IMR-90 (cell line): ENCODE data around the gene CHST3. TPM values are rescaled to one million over a fixed set of nuclear protein-coding genes. Genes with fewer than 3 reads are reported as not detected.

Experiments
- ATAC-seq: fragments of 200-7000 bp; cut with Tn5 transposase; 2 replicates; pipeline ENCODE4 v1.9.1; 2020; ENCODE audit warnings: low read depth, mild to moderate bottlenecking, moderate library complexity
- BruUV-seq: library from RNA; stranded (reverse); fragments of 400-500 nt; replicated peaks from 2 replicates; lab custom pipeline; 2021; lab: Mats Ljungman, UMichigan
- CTCF ChIA-PET: fragments of 300-600 bp; formaldehyde crosslinking; extraction: SDS; loops from one replicate; lab custom pipeline; 2021; ENCODE audit warnings: antibody characterized with exemption; lab: Yijun Ruan, JAX
- POLR2A ChIA-PET: fragments of 300-600 bp; sonication (Branson Sonifier 250); formaldehyde crosslinking; loops from one replicate; lab custom pipeline; 2022; ENCODE audit warnings: antibody characterized with exemption; ENCODE audit not compliant: unreplicated experiment; lab: Charles Lee
- DNase-seq: peaks from one replicate; pipeline ENCODE4 v3.0.0; 2013
- H2AFZ ChIP-seq: replicated peaks from 2 replicates; pipeline ENCODE3; 2013; ENCODE audit warnings: low read length, mild to moderate bottlenecking; ENCODE audit not compliant: poor library complexity
- H2AK5ac ChIP-seq: 2 replicates; pipeline ENCODE4 v1.6.1; 2013; ENCODE audit warnings: low read depth, low read length, inconsistent platforms
- H2AK9ac ChIP-seq: replicated peaks from 2 replicates; pipeline ENCODE3; 2013; ENCODE audit warnings: mild to moderate bottlenecking, low read depth, low read length, moderate library complexity; ENCODE audit not compliant: poor library complexity
- H2BK120ac ChIP-seq: 2 replicates; pipeline ENCODE4 v1.6.1; 2013; ENCODE audit warnings: low read depth, low read length, inconsistent platforms
- H2BK15ac ChIP-seq: 3 replicates; pipeline ENCODE4 v1.6.1; 2013; ENCODE audit warnings: low read depth, low read length, inconsistent platforms
- H2BK20ac ChIP-seq: 2 replicates; pipeline ENCODE4 v1.6.1; 2013; ENCODE audit warnings: low read depth, mild to moderate bottlenecking, inconsistent platforms, low read length, moderate library complexity
- H2BK5ac ChIP-seq: 2 replicates; pipeline ENCODE4 v1.6.1; 2013; ENCODE audit warnings: mild to moderate bottlenecking, low read depth, low read length, inconsistent platforms; ENCODE audit not compliant: poor library complexity, severe bottlenecking
- H3K14ac ChIP-seq: replicated peaks from 2 replicates; pipeline ENCODE4 v1.6.1; 2013; ENCODE audit warnings: low read depth, low read length, inconsistent platforms
- H3K18ac ChIP-seq: 2 replicates; pipeline ENCODE4 v1.6.1; 2013; ENCODE audit warnings: low read depth, low read length, control low read depth
- H3K23ac ChIP-seq: 2 replicates; pipeline ENCODE4 v1.6.1; 2013; ENCODE audit warnings: low read depth, low read length, inconsistent platforms
- H3K27ac ChIP-seq: 2 replicates; pipeline ENCODE4 v1.5.1; 2013; ENCODE audit warnings: mild to moderate bottlenecking, control low read depth, low read length; ENCODE audit not compliant: insufficient read depth
- H3K27me3 ChIP-seq: 2 replicates; pipeline ENCODE4 v1.6.1; 2013; ENCODE audit warnings: low read length; ENCODE audit not compliant: control insufficient read depth, insufficient read depth
- H3K36me3 ChIP-seq: 2 replicates; pipeline ENCODE4 v1.6.1; 2013; ENCODE audit warnings: low read length, mixed read lengths; ENCODE audit not compliant: control insufficient read depth, insufficient read depth
- H3K4ac ChIP-seq: 2 replicates; pipeline ENCODE4 v1.6.1; 2013; ENCODE audit warnings: low read depth, low read length, inconsistent platforms
- H3K4me1 ChIP-seq: 2 replicates; pipeline ENCODE4 v1.6.1; 2013; ENCODE audit warnings: low read length, mixed read lengths; ENCODE audit not compliant: control insufficient read depth, insufficient read depth
- H3K4me2 ChIP-seq: 2 replicates; pipeline ENCODE4 v1.6.1; 2013; ENCODE audit warnings: low read depth, mild to moderate bottlenecking, control low read depth, low read length, moderate library complexity
- H3K4me3 ChIP-seq: 2 replicates; pipeline ENCODE4 v1.5.1; 2013; ENCODE audit warnings: low read depth, mild to moderate bottlenecking, control low read depth, low read length, moderate library complexity; ENCODE audit not compliant: insufficient read depth
- H3K56ac ChIP-seq: 2 replicates; pipeline ENCODE4 v1.6.1; 2013; ENCODE audit warnings: low read length, inconsistent platforms; ENCODE audit not compliant: insufficient read depth; ENCODE audit errors: extremely low read depth
- H3K79me1 ChIP-seq, 2 experiments: 2 replicates each; pipeline ENCODE4 v1.6.1; 2013; ENCODE audit warnings: low read length in 2 of 2, inconsistent platforms in 1 of 2, low read depth in 1 of 2
- H3K9ac ChIP-seq: 2 replicates; pipeline ENCODE4 v1.6.1; 2013; ENCODE audit warnings: low read depth, low read length, control low read depth
- H3K9me1 ChIP-seq: 2 replicates; pipeline ENCODE4 v1.6.1; 2013; ENCODE audit warnings: low read length, inconsistent platforms; ENCODE audit not compliant: insufficient read depth
- H3K9me3 ChIP-seq: 2 replicates; pipeline ENCODE4 v1.6.1; 2013; ENCODE audit warnings: low read length; ENCODE audit not compliant: control insufficient read depth, insufficient read depth
- H4K20me1 ChIP-seq: 2 replicates; pipeline ENCODE4 v1.6.1; 2013; ENCODE audit warnings: low read length, inconsistent platforms; ENCODE audit not compliant: insufficient read depth
- H4K5ac ChIP-seq: 2 replicates; pipeline ENCODE4 v1.6.1; 2013; ENCODE audit warnings: mild to moderate bottlenecking, low read depth, low read length, control low read depth
- H4K8ac ChIP-seq, 2 experiments: 2 replicates each; pipeline ENCODE4 v1.6.1; 2013; ENCODE audit warnings: low read depth in 2 of 2, low read length in 2 of 2, control low read depth in 1 of 2, inconsistent platforms in 1 of 2
- H4K91ac ChIP-seq: 2 replicates; pipeline ENCODE4 v1.6.1; 2013; ENCODE audit warnings: low read depth, low read length, inconsistent platforms; ENCODE audit not compliant: insufficient read depth
- CEBPB ChIP-seq: IDR thresholded peaks from 2 replicates; pipeline ENCODE4 v1.6.1; 2012; ENCODE audit warnings: low read depth, low read length, improper control_type of control experiment
- CTCF ChIP-seq: conservative IDR thresholded peaks from 2 replicates; pipeline ENCODE4 v1.5.1; 2012; ENCODE audit warnings: mild to moderate bottlenecking, low read depth, low read length, improper control_type of control experiment
- MAFK ChIP-seq: IDR thresholded peaks from 2 replicates; pipeline ENCODE4 v1.6.1; 2012; ENCODE audit warnings: low read depth, low read length, improper control_type of control experiment
- MAZ ChIP-seq: IDR thresholded peaks from 2 replicates; pipeline ENCODE4 v1.6.1; 2012; ENCODE audit warnings: low read depth, mild to moderate bottlenecking, low read length, improper control_type of control experiment, moderate library complexity, borderline replicate concordance
- NFE2L2 ChIP-seq: fragments of 150-350 bp; IDR thresholded peaks from 2 replicates; pipeline ENCODE4 v1.6.1; 2016; ENCODE audit warnings: low read depth, mild to moderate bottlenecking, low read length
- WGBS, 2 experiments: methylation state at CpG; one replicate each; pipeline versions ENCODE4 v1.1.5 to v1.1.7; 2013; ENCODE audit warnings: missing lambda C conversion rate in 2 of 2; ENCODE audit not compliant: insufficient read length in 1 of 2; ENCODE audit errors: extremely low coverage in 2 of 2; 5-methylcytosine and 5-hydroxymethylcytosine counted together
- dilution Hi-C: fragments of 300-500 bp; cut with HindIII; formaldehyde crosslinking; loops from one replicate; pipeline ENCODE4 v1.14.3; 2018; ENCODE audit warnings: low sequenced_read_pairs; ENCODE audit not compliant: unreplicated experiment
- in situ Hi-C: fragments of 300-500 bp; cut with MboI; formaldehyde crosslinking; loops from 3 replicates; pipeline ENCODE4 v1.14.3; 2019; ENCODE audit warnings: low sequenced_read_pairs, inconsistent platforms, mixed read lengths
- intact Hi-C: fragments of 100-400 bp; cut with micrococcal nuclease; formaldehyde crosslinking; loops from 2 replicates; pipeline ENCODE4 v1.10.0; 2022
- polyA plus RNA-seq, 3 experiments: library from polyadenylated mRNA; depleted of rRNA; stranded (reverse); fragments of >200 nt; gene quantifications; 2 replicates each; pipeline ENCODE4 v1.2.3, GENCODE V29; 2012; ENCODE audit warnings: low replicate concordance in 1 of 3
- total RNA-seq: library from RNA; depleted of rRNA; stranded (reverse); fragments of >200 nt; gene quantifications from 2 replicates; pipeline ENCODE4 v1.2.3, GENCODE V29; 2012

The CHST3 gene
- total and polyA plus RNA-seq, 2 of the 4 experiments (the other 2 are of a cell fraction): 8.6 to 9.0 TPM

GRCh38 chr10:71979692-71980062 is 15.5 kb downstream of the CHST3 start:
- dilution Hi-C loops (no loop called here), in situ Hi-C loops (no loop called here), intact Hi-C loops (no loop called here)
- H2BK5ac ChIP-seq: peak overlapping the region; percentile 42
- peaks cover 24% of the 10 kb centered on the region for H3K9me1 ChIP-seq
- WGBS, 2 experiments: no CpG with 5 or more reads among the region's 5 CpGs
- H4K91ac ChIP-seq: peak overlapping the region; percentile 50
- H2BK20ac ChIP-seq: no peak overlapping the region
- H2AFZ ChIP-seq: no peak overlapping the region
- no peak overlapping the region for H3K56ac ChIP-seq
- H3K14ac ChIP-seq: peak overlapping the region; percentile 50
- ATAC-seq (no peak), DNase-seq (no peak)
- no peak overlapping the region for H3K4me3 ChIP-seq
- 0 out of 2 replicates have a peak overlapping the region, but pooled peaks have one; percentile 25 for H3K18ac ChIP-seq
- peak overlapping the region; percentile 83 for H3K4ac ChIP-seq
- peaks cover 42% of the 10 kb centered on the region for H3K4me1 ChIP-seq
- no peak overlapping the region for H3K4me2 ChIP-seq
- TF ChIP-seq MAZ (no peak), CTCF (no peak), CEBPB (no peak), MAFK (no peak), NFE2L2 (no peak)
- POLR2A ChIA-PET: no interaction called here
- H4K20me1 ChIP-seq: peaks cover 28% of the 10 kb centered on the region
- H3K27me3 ChIP-seq: no peaks in the 10 kb centered on the region
- CTCF ChIA-PET: no interaction called here
- H3K36me3 ChIP-seq: no peaks in the 10 kb centered on the region
- peak overlapping the region; percentile 44; the same call in 1 of the 3 replicates for H2BK15ac ChIP-seq
- no TSS peak for BruUV-seq
- H3K27ac ChIP-seq: no peak overlapping the region
- H3K23ac ChIP-seq: peak overlapping the region; percentile 21; the same call in 1 of the 2 replicates
- H3K9ac ChIP-seq: peak overlapping the region; percentile 31
- H2AK5ac ChIP-seq: peak overlapping the region; percentile 30; the same call in 1 of the 2 replicates
- no peak overlapping the region for H2BK120ac ChIP-seq
- H4K8ac ChIP-seq: peak overlapping the region in 1 of 2 experiments; percentile 61; a peak in 2 of 4 replicates
- peak overlapping the region; percentile 38; the same call in 1 of the 2 replicates for H4K5ac ChIP-seq
- no peak overlapping the region for H2AK9ac ChIP-seq
- H3K9me3 ChIP-seq: no peaks in the 10 kb centered on the region
- peaks cover 35 to 89% of the 10 kb centered on the region in 2 experiments for H3K79me1 ChIP-seq
